Body of pancreas (tissue), 4 donors: Measurements from ENCODE around the gene FUT9.

Experiments
- POLR2A ChIP-seq, 3 donors: fragments of 450-650 bp; IDR thresholded peaks; one replicate each; pipeline ENCODE4 v1.6.1; 2016; ENCODE audit warnings: antibody characterized with exemption in 3 of 3, mild to moderate bottlenecking in 2 of 3
- TF ChIP-seq, protein P1 (sequence below), 7 experiments: fragments of 450-650 bp in 4 of 7; fragments of 200-600 bp in 3 of 7; sonication (generic) in 3 of 7; IDR thresholded peaks; one replicate each; pipeline ENCODE4 v1.5.1; 2016 to 2019; ENCODE audit warnings: antibody characterized with exemption in 7 of 7

DNA sequence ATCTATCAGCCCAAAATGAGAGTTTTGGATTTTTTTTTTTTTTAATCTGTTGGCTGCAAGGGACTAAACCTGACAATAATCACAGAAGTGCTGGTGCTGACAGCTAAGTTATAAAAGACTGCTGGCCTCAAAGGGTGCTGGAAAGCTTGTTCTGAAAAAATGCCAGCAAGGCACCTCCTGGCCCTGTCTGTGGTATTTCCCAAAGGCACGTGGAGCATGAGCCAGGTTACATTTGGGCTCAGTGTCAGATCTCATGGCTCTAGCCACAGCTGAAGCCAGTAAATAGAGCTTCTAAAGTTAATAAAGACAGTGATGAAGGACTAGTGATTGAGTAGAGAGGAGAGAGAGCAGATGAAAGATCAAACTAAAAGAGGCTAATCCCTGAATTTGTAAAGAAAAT, 178.9 kb downstream of the FUT9 start:
- TF ChIP-seq, protein P1, sequence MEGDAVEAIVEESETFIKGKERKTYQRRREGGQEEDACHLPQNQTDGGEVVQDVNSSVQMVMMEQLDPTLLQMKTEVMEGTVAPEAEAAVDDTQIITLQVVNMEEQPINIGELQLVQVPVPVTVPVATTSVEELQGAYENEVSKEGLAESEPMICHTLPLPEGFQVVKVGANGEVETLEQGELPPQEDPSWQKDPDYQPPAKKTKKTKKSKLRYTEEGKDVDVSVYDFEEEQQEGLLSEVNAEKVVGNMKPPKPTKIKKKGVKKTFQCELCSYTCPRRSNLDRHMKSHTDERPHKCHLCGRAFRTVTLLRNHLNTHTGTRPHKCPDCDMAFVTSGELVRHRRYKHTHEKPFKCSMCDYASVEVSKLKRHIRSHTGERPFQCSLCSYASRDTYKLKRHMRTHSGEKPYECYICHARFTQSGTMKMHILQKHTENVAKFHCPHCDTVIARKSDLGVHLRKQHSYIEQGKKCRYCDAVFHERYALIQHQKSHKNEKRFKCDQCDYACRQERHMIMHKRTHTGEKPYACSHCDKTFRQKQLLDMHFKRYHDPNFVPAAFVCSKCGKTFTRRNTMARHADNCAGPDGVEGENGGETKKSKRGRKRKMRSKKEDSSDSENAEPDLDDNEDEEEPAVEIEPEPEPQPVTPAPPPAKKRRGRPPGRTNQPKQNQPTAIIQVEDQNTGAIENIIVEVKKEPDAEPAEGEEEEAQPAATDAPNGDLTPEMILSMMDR (IDR thresholded peaks at IDR 0.05) = no peak
- no peak for TF ChIP-seq POLR2A (IDR thresholded peaks at IDR 0.05)
